ENCODE measurements around the gene TBC1D2.
"Not testable (repeated sequence)": the region's sequence is repeated elsewhere in the genome, so short reads cannot be mapped to it uniquely, and the experiment has no call there.

The TBC1D2 gene, protein sequence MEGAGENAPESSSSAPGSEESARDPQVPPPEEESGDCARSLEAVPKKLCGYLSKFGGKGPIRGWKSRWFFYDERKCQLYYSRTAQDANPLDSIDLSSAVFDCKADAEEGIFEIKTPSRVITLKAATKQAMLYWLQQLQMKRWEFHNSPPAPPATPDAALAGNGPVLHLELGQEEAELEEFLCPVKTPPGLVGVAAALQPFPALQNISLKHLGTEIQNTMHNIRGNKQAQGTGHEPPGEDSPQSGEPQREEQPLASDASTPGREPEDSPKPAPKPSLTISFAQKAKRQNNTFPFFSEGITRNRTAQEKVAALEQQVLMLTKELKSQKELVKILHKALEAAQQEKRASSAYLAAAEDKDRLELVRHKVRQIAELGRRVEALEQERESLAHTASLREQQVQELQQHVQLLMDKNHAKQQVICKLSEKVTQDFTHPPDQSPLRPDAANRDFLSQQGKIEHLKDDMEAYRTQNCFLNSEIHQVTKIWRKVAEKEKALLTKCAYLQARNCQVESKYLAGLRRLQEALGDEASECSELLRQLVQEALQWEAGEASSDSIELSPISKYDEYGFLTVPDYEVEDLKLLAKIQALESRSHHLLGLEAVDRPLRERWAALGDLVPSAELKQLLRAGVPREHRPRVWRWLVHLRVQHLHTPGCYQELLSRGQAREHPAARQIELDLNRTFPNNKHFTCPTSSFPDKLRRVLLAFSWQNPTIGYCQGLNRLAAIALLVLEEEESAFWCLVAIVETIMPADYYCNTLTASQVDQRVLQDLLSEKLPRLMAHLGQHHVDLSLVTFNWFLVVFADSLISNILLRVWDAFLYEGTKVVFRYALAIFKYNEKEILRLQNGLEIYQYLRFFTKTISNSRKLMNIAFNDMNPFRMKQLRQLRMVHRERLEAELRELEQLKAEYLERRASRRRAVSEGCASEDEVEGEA

DNA sequence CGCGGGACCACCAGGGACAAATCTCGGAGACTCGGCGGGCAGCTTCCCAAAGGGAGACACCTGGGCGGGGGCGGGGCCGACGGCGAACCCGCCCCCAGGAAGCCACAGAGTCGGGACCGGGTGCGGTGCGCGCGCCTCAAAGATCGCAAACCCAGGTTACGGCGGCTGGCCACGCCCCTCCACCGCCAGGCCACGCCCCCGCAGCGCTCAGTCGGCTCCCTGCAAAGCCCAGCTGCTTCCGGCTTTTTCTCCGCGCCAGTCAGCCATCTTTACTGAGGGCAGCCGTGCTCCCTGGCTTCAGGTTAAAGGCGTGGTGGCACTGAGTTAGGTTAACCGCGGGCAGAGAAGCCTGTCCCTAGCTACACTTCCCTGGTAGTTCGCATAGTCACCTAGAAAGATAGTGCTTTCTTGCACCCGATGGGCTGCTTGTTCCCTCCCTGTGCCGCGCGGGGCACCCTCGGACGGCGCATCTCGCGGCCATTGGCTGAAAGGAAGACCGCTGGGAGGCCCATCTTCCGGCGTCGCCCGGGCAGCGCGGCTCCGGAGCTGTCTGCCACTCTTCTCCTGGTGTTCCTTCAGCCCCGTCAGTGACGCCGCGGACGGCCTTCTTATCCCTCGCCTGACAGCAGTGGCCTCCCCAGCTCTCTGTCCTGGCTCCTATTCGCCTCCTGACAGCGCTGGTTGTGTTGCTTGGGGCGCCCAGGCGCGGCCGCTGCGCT is at the start of gene TBC1D2:
Gene TBC1D2 (minus strand): TSS at position 72 of the 719 bp plus-strand sequence. CDS start 108 bp downstream, outside the sequence.
- DNase-seq (ENCODE audit: low spot score) = peak; percentile 96

- DNase-seq (ENCODE audit: low spot score) = no peak
Observed at GRCh38 chr9:98304381-98304780, 48.9 kb upstream of the TBC1D2 start.

DNA sequence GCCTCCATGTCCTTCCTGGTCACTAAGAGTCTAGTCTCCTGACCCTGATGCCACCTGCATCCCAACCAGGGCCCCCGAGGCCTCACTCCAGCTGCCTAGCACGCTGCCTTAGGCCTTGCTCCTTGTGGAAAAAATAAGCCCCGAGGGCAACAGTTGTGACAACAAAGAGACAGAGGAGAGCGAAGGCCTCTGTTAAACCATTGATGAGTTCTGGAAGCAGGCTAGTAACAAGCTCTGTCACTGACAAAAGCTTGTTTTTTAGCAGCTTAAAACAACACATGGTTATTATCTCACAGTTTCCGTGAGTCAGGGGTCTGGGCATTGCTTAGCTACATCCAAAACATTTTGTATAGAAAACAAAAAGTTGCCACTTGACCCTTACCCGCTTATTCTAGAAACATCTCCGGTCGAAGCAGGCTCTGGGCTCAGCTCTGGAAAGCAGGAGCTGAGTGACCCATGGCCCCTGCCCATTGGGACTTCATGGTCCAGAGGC is 48.2 kb upstream of the TBC1D2 start:
- DNase-seq (ENCODE audit: low spot score) = no peak

- no peak for DNase-seq (ENCODE audit: low spot score)
Observed at GRCh38 chr9:98302938-98303632, 47.6 kb upstream of the TBC1D2 start.

DNA sequence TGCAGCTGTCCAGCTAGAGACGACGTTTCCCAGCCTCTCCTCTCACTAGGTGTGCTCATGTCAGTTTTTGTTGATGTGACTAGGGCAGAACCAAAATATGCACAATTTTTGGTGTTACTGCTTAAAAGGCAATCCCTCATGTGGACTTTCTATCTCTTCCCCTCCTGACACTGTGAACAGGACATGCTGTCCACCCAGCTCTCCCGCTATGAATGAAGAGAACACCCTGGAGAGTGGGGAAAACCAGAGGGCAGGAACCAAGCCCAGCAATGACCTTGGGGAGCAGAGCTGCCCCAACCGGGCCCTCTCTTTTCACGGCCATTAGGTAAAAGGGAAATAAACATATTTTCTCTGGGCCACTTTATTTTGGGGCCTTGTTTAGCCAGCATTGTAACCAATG is 46.7 kb upstream of the TBC1D2 start:
- DNase-seq (ENCODE audit: low spot score) = no peak

GRCh38 chr9:98300611-98301010 is 45.2 kb upstream of the TBC1D2 start:
- DNase-seq (ENCODE audit: low spot score) = no peak

DNA sequence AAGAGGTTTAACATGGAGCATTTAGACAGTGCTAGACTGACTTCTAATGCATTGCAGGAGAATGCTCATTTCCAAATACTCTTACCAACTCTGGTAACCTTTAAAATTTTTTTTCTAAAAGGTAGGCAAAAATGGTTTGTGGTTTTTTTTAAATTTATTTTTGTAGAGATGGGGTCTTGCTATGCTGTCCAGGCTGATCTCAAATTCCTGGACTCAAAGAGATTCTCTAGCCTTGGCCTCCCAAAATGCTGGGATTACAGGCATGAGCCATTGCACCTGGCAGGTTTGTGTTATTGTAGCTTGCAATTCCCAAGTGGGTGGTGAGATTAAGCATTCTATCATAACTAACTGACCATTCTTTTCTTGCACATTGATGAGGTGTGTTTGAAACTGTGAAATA is 43.0 kb upstream of the TBC1D2 start:
- no peak for DNase-seq (ENCODE audit: low spot score)

DNA sequence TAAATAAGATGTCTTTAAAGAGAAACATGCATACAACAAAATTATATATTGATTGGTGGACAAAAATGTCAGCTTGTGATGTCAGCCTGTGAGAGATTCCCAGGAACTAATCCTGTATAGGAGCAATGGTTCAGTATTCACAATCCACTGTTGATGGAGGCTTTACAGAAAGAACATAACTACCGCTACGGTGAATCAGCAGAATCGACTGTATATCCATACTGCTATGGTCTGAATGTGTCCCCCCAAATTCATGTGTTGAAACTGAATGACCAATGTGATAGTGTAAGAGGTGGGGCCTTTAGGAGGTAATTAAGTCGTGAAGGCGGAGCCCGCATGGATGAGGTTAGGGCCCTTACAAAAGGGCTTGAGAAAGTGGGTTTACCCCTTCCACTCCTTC is 40.4 kb upstream of the TBC1D2 start:
- no peak for DNase-seq (ENCODE audit: low spot score)

DNA sequence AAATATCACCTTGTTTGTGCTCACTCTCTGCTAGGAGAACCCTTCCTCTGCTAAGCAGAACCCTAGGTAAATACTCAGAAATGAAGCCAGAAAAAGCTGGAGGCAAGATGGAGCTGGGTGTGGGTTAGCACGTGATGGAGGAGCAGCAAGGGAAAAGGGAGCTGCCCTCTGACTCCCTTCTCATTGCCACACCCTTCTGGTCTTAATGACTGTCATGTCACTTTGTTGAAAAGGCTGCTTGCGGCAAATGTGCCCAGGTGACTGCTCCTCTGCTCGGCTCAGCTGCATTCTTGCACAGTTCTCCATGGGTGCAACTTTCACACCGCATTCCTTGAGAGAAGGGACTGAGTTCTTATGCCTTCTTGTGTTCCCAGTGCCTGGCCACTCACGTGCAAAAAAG is 36.4 kb upstream of the TBC1D2 start:
- no peak for DNase-seq (ENCODE audit: low spot score)

DNA sequence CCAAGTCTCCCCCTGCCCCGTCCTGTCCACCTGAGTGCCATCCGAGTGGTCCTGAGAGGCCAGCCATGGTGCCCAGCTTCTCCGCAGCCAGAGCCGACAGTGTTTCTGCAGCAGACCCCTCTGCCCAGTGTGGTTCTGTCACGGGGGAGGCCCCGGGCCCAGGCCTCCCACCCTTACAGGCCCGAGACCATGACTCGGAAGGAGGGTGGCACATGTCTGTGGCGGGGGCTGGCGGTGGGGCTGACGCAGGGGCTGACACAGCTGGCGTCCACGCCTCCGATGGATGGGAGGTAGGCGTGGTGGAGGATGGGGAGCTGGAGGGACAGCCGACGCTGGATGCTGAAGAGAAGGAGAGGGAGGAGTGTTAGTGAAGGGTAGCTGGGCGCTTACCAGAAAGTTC is 35.0 kb upstream of the TBC1D2 start:
- no peak for DNase-seq (ENCODE audit: low spot score)

DNA sequence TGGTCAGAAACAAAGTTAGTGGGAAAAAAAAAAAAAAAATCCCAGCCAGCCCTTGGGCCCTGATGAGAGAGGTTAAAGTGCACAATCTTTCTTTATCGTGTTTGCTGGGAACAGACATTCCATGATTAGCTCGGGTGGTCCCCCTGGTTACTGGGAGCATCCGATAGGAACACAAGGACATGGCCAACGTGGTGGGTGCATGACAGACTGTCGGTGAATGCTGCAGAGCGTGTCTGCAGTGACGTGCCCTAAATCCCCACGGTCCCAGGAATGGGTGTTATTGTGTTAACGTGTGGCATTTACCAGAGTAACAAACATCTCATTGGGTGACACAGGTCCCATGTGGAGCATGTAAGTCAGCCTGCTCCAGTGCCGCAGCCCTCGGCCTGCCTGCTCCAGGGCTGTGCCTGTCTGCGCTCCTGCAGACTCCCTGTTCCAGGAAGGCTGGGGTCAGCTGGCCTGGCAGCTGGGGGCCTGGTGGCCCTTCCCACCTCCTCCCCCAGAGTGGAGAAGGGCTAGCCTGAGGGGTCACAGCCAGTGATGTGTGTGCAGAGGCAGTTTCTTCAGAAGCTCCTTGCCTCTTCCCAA is 34.3 kb upstream of the TBC1D2 start:
- no peak for DNase-seq (ENCODE audit: low spot score)

DNA sequence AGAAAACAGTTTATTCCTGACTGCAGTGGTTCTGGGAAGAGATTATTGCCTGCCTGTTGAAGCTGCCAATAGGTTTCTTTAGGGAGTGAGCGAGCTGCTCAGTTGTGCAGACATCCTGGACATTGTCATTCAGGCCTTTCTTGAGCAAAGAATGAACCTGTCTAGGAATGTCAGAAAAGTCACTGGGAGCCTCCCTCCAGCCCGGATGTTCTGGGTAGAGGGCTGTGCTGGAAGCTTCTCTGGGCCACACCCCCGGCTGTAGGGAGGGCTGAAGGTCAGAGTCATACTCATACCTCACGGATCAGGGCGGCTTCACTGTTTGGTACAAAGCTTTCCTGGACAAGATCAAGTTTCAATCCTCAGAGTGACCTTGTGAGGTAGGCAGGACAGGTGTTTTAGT is 33.4 kb upstream of the TBC1D2 start:
- DNase-seq (ENCODE audit: low spot score) = no peak

DNA sequence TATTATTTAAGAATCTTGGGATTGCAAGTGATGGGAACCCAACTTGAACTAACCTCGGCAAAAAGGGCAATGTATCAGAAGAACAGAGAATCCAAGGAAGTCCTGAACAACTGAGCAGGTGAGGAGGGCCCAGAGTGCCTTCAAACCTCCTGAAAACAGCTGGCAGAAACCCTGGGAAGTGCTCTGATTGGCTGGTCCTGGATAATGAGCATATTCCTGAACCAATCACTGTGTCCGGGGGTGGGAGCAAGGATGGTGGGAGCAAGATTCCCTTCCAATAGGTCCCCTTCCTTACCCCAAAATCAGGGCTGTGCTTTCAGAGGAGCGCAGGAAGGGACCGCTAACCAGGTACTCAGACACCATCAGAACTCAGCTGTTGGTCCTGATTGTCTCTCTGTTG is 31.9 kb upstream of the TBC1D2 start:
- peak; percentile 26 for DNase-seq (ENCODE audit: low spot score)

- DNase-seq (ENCODE audit: low spot score) = no peak
Observed at GRCh38 chr9:98285446-98285845, 30.0 kb upstream of the TBC1D2 start.

- DNase-seq (ENCODE audit: low spot score) = no peak
Observed at GRCh38 chr9:98284754-98285153, 29.3 kb upstream of the TBC1D2 start.

- DNase-seq (ENCODE audit: low spot score) = not testable (repeated sequence)
Observed at GRCh38 chr9:98283143-98283542, 27.7 kb upstream of the TBC1D2 start.

- DNase-seq (ENCODE audit: low spot score) = no peak
Observed at GRCh38 chr9:98281281-98281680, 25.8 kb upstream of the TBC1D2 start.

DNA sequence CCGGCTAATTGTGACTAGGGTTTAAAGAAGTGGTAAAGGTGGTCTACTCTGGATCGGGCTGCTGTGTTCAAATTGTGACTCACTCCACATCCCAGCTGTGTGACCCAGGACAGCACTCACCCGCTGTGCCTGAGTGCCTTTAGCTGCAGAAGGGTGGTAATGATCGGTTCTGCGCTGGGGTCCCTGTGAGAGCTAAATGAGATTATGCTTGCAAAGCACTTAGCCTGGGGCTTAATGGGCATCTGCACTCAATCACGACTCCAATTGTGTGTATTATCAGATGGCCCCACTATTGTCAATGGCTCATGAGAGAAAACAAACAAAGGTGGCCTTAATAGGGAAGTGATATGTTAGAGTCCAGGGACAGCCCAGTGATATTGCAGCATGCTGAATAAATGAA is 25.1 kb upstream of the TBC1D2 start:
- DNase-seq (ENCODE audit: low spot score) = no peak

DNA sequence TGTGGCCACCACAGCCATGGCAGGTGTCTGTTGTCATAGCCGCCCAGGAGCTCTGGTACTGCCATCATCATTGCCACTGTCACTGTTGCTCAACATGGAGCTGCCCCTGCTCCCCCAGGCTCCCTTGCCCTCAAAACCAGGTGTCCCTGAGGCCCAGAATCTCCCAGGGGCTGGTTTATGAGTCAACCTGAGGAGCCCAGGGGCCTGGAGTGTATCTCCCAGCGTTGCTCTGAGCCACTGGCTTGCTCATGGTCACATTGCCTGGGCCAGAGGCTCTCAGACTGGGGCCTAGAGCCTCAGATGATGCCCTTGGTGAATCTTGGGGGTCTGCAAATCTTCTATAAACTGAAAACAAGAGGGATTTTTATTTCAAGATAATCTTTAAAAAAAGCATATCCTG is 24.7 kb upstream of the TBC1D2 start:
- DNase-seq (ENCODE audit: low spot score) = no peak

DNA sequence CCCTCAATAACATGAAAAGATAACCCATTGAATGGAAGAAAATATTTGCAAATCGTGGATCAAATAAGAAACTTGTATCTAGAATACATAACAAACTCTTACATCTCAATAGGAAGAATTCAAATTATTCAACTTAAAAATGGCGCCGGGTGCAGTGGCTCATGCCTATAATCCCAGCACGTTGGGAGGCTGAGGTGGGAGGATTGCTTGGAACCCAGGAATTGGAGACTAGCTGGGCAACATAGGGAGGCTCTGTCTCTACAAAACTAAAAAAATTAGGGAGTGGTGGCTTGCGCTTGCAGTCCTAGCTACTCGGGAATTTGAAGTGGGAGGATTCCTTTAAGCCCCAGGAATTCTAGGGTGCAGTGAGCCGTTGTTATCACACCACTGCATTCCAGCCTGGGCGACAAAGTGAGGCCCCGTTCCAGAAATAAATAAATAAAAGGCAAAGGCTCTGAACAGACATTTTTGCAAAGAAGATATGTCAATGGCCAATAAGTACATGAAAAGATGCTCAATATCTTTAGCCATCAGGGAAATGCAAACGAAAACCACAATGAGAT is 21.5 kb upstream of the TBC1D2 start:
- DNase-seq (ENCODE audit: low spot score) = no peak

DNA sequence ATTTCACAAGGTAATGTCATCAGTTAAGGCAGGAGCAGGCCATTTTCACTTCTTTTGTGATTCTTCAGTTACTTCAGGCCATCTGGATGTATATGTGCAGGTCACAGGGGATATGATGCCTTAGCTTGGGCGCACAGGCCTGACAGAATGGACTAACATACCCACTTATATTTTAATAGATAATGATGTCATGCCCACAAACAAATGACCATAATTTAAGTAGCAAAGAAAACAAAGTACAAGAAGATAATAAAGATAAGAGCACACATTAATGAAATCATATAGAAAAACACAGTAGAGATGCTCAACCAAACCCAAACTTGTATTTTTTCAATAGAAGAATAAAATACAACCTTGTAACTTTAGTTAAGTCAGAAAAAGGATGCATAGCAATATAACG is 19.7 kb upstream of the TBC1D2 start:
- DNase-seq (ENCODE audit: low spot score) = no peak

All from AG08396 (cell line).